Activated CD4-positive, alpha-beta T cell treated with anti-CD3 and anti-CD28 coated beads for 1 hour (primary cell): ENCODE measurements around the gene TMEM87B.

Experiments used
- DNase-seq: peaks from one replicate; pipeline ENCODE4 v3.0.0-alpha.2; 2020

The TMEM87B gene

DNA sequence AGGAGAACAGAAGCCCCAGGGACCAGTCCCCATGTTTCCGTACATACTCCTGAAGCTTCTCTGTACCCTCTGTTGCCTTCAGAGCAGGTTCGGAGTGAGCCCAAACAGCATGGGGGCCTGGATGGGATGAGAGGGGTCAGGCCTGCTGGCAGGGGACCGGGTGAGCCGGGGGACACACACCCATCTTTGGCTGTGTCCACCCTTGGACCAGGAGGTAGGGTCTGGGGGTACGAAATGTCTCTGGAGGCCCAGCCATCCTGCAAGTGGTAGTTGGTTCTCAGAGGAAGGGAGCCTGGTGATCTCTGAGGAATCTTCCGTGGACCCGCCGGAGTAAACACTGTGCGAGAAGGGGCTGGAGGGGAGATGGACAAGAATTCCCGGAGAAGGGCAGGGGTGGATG, 98.4 kb downstream of the TMEM87B start:
- no peak for DNase-seq

DNA sequence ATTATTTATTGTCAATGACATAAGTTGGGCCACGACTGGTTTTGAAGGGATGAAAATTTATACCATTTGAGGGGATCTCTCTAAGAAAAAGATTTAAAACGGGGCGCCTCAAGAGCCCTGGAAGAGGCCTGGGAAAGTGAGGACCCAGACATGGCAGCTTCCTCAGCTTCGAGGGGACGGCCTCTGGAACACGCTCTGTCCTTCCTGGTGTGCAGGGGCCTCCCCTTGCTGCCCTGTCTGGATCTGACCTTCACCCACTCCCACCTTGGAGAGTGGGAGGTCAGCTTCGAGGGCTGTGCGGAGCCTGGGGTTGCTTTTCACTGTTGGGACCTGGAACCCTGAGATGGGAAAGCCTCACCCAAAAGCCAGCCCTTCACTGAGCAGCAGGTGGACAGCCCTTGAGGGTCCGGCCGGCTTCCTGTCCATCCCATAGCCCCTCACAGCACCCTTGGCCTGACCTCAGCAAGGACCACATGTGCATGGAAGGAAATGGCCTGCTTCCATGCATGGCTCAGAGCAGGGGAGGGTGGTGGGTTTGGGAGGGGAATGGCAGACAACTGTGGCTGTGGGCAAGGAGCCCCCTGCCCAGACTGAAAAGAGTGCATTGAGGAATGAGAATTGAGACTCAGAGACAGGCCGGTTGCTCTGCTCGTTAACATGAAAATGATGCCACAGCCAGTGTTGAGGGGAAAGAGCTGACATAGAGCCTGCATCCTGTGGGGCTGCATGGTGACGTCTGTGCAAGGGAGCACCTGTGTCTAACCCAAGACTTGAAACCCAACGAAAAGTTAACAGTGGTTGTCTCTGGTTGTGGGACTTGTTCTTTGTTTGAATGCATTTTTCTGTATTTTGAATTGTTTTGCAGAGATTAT, 99.4 kb downstream of the TMEM87B start:
- no peak for DNase-seq

DNA sequence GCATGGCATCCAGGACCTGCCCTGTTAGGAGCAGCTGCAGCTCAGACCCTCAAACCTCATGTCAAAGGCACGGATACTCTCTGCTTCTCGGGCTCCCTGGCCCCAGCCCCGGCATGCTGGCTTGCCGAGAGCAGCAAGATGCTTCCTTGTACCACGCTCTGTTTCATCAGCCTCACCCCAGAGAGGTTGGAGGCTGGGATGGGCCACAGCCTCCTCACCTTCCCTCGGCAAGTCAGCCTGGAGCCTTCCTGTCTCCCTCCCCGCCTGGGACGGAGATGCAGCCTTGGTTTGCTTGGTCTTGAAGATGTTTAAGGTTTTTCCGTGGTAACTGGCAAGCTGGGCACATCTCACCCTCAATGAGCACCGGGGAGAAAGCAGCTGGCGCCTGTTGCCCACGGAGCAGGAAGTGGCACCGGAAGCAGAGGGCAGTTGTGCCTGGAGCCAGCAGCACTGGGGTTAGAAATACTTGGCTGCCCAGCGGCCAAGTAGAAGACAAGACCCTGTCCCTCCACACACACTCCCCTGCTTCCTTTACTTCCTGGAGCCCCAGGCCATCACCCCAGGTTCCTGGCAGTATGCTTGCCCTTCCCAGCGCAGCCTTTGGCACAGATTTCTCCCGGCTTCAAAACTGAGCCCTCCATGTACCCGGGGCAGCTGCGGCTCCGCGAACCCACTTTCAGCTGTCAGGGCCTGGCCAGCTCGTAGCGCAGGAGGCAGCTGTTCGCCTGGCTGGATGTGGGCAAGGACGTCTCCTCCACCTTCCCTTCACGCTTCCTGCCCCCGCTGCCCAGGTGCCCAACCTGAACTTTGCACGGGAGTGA, 100.5 kb downstream of the TMEM87B start:
- peak; percentile 19 for DNase-seq

DNA sequence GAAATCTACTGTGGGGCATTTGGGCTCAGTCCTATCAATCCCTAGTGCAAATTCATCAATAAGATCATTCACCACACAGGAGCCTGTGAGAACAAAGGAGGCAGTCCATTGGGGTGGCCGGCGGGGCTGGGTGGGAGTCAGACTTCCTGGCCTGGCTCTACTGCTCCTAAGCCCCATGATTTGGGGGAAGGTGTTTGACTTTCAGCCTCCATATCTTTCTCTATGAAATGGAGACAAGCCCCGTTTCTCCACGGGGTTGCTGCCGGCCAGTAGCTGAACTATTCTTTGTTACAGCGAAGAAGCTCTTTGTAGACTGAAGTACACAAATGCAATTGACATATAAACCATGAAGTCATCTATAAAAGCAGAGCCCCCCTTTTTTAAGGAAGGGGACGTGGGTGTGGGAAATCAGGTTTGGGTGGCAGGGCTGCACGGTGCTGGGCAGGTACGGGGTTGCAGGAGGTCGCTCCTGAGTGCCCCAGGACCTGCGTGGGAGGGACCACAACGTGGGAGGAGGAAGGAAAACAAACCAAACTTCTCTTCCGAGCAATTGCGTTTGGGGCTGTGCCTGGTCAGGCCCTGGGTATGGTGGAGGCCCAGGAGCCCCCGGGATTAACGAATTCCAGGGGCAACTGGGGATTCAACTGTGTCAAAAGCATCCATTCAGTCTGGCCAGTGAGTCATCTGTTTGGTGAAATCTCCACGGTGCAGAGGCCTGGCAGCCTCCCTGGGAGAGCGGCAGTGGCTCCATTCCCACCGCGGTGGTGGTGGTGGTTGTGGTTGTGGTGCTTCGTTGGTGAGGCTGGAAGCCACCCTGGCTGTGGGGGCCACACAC, 101.3 kb downstream of the TMEM87B start:
- no peak for DNase-seq

DNA sequence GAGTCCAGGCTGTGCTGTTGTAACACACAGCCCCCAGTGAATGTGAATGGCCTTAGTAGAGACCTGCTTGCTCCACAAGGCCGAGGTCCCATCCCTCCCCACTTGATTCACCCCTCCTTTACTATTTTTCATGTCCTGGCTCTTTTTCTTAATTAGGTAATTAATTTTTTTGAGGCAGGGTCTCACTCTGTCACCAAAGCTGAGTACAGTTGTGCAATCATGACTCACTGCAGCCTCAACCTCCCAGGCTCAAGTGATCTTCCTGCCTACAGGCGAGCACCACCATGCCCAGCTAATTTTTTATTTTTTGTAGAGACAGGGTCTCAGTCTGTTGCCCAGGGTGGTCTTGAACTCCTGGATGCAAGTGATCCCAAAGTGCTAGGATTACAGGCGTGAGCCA, 102.4 kb downstream of the TMEM87B start:
- DNase-seq = no peak

DNA sequence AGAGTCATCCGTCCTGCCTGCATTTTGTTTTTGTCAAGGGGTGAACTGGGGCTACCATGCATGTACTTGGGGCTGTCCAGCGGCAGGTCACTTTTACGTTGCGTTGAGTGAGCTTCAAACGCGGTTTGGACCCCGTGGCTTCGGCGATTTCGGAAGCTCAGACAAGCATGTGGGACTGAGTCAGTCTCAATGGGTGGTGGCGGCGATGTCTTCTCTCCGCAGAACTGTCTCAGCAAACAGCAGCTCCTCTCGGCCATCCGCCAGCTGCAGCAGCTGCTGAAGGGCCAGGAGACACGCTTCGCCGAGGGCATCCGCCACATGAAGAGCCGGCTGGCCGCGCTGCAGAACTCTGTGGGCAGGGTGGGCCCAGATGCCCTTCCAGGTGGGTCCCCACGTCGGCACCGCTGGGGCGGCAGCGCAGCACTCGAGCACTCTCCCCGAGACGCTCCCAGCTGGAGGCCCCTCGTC, 104.4 kb downstream of the TMEM87B start:
- no peak for DNase-seq

DNA sequence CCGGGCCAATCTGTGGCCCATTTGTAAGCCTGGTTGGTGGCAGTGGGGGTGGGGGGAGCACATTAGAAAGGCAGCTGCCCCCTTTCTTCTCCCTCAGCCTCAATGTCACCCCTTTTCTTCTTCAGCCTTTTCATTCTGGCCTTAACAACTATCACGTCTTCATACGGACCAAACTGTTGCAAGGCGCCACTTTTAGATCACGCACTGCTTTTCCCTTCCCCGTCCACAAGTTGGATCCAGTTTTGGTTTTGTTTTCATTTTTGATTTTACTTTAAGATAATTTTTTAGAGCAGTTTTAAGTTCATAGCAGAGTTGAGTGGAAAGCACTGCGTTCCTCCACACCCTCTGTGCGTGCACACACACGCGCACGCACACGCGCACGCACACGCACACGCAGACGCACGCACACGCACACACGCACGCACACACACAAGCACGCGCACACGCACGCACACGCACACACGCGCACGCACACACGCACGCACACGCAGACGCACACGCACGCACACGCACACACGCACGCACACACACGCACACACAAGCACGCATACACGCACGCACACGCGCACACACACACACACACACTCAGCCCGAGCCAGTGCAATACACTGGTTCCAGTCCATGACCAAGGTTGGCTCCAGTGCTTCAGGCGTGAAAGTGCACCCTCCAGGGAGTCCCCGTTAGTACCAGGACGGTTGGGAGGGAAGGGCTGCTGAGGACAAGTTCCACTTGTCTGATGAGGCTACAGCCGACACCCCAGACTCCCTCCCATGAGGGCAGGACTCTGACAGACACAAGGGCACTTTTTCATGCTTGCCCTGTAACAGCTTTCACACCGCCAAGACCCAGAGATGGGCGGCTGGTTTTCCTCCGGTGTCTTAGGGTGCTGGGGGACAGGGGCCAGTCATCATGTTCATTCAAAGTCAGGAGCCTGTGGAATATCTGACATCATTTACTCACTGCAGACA, 105.5 kb downstream of the TMEM87B start:
- no peak for DNase-seq

DNA sequence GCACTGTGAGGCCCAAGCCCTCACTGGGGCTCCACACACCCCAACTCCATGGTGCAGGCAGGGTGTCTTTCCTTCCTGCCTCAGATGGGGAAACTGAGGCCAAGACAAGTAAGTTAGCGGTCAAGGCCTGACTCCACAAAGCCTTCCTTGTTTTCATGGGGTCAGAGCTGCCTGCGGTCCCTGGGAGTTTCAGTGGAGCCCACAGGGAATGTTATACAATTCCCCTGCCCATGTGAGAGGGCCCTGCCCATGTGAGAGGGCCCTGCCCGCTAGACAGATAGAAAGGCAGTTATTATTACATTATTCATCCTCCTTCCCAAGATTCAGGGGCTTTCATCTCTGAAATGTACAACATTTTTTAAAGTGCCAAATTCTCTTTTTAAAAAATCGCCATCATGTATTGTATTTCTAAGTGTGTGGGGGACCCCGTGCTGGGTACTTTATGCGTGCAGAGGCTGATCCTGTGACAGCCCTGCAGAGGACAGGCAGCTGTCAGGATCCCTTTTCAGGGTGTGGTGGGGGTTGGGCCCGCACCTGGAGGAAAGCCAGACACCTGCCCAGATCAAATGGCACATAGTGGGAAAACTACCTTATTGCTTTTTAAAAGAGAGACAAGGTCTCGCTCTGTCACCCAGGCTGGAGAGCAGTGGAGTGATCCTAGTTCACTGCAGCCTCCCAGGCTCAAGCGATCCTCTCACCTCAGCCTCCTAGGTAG, 106.5 kb downstream of the TMEM87B start:
- no peak for DNase-seq

DNA sequence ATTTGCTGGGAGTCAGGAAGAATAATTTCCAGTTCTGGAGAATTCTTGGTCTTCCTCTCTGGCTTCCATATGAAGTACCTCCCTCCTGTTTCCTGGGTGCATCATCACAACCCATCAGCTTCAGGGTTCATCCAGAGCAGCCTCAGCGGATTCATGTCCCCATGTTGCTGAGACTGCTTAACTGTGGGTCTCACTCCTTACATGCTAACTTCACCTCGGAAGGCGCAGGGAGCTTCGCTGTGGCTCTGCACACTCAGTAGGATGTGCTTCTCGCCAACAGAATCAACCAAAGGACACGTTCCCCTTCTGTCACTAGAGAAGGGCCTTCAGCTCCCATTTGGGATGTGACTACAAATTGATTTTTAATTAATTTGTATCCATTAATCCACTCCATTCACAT, 107.3 kb downstream of the TMEM87B start:
- no peak for DNase-seq

DNA sequence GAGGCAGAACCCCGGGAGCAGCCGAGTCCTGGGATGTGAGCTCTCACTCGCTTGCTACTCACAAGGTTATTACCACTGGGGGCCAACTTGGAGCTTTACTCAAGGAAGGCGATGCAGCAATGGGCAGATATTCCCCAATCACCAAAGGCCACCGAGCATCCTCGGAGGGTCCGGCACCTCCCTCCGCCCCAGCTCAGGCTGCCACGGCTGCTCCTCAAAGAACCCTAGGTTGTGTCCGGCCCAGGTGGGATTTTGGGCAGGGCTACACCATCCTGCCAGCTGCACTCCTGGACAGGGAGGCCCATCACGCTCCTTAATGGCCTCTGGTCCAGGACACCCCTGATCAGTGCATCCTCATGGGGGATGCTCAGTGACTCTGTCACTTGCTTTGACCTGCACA, 107.9 kb downstream of the TMEM87B start:
- DNase-seq = no peak

DNA sequence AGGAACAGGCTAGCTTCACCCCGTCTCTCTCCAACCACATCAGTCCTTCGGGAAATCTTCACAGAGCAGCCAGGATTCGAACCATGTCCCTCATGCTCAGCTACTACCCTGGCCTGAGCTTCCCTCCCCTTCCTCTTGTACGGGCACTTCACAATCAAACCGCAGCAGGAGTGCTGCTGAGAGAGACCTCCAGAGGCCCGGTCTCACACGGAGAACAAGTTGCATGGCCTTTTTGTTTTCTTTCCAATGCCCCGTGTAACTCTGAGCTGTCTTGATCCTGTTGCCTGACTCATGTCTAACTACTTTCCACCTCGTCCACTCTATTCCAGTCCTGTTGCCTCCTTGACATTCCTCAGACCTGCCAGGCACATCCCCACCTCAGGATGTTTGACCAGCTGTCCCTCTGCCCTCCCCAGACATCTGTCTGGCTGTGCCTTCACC, 108.5 kb downstream of the TMEM87B start:
- no peak for DNase-seq

DNA sequence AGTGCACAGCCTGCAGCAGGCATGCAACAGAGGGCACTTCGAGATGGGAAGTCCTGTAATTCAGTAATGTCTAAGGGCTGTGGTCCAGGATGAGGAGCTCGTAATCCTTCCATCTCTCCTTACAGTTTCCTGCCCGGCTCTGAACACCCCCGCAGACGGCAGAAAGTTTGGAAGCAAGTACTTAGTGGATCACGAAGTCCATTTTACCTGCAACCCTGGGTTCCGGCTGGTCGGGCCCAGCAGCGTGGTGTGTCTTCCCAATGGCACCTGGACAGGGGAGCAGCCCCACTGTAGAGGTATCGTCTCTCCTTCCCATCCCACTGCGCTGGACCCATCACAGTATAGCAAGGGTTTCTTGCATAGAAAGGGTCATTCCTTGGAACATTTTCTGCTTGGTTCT, 109.8 kb downstream of the TMEM87B start:
- DNase-seq = no peak

DNA sequence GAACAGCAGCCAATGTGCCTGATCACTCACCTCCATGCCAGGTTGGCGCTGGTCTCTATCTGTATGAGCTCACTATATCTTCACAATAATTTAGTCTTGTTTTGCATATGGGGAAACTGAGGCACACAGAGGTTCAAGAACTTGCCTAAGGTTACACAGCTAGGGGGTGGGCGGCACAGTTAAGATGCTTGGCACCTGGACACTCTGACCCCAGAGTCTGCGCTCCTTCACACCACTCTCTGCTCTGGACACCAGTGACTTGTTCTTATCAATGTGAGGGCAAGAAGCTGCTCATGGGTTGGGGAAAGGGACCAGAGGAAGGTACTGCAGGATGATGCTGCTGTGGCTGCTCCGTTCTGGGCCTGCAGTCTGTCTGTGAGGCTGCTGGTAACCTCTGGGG, 110.2 kb downstream of the TMEM87B start:
- no peak for DNase-seq

DNA sequence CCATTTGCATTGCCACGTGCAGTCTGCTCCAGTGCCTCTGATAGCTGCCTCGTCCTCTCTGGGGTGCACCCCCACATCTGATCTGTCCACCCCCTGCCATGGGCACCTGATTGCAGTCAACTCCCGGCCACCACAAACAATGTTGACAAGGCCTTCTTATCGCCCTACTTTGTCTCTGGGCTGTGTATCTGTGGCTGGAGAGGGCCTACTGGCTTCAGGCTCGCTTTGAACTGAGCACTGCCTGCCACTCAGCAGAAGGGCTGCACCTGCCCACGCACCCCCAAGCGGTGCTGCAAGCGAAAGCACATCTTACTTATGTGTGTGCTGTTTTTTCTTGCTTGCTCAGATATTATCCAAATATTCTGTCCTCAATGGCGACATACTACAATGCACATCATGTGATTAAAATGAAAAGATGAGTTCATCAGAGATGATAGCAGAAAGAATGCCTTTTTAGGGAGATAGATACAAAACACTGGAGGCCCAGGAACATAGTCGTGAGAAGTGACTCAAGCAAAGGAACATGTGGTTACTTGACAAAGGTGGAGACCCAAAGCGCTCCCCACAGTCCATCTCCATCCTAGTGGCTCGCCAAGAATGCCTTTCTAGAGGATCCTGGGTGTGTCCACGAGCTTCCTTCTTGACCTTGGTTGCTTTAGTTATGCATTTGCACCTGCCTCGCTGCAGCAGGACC, 111.9 kb downstream of the TMEM87B start:
- DNase-seq = no peak

DNA sequence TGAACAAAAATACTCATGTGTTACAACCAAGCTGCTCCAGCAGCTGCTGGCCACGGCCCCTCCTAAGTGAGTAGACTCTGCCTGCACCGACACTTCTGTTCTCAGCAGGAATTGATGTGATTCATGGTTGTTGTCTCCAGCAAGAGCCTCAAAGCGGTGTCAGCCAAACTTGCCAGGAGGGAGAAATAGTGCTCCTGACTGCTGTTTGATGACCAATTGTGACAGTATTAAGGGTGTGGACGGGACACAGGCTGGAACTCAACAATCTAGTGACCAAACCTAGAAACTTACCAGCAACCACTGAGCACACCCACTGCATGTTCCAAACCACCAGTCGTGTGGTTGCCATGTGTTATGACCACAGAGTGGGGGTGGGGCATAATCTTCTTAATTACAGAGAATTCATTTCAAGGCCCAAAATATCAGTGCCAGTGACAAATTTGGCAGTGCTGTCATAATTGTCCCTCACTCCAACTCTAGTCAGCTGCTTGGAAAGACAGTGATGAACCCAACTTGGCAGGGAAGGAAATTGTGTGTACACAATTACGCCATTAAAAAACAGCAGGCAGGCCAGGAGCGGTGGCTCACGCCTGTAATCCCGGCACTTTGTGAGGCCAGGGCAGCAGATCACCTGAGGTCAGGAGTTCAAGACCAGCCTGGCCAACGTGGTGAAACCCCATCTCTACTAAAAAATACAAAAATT, 113.5 kb downstream of the TMEM87B start:
- no peak for DNase-seq
